K562 (cell line): ENCODE data around the gene ADAMTS14. TPM values are rescaled to one million over a fixed set of nuclear protein-coding genes. Genes with fewer than 3 reads are reported as not detected.

Experiments used
- CHAMP1 ChIP-seq: fragments of 450-650 bp; IDR thresholded peaks from 2 replicates; pipeline ENCODE4 v1.6.1; 2016; ENCODE audit warnings: mild to moderate bottlenecking
- CHD4 ChIP-seq: fragments of 200-600 bp; sonication (generic); IDR thresholded peaks from 3 replicates; pipeline ENCODE4 v1.6.1; 2012; ENCODE audit warnings: low read depth, mild to moderate bottlenecking, mixed read lengths, low read length, inconsistent platforms; ENCODE audit not compliant: insufficient read depth, insufficient replicate concordance, poor library complexity, severe bottlenecking
- CREB3L1 ChIP-seq: fragments of 450-650 bp; IDR thresholded peaks from 2 replicates; pipeline ENCODE4 v1.6.1; 2014; ENCODE audit warnings: low read depth, mild to moderate bottlenecking, moderate library complexity, borderline replicate concordance
- E2F1 ChIP-seq: sonication (generic); formaldehyde crosslinking; IDR thresholded peaks from 2 replicates; pipeline ENCODE4 v1.8.1; 2023; ENCODE audit warnings: mild to moderate bottlenecking, missing genetic modification reagents, moderate library complexity
- ELF4 ChIP-seq: fragments of 450-650 bp; formaldehyde crosslinking; IDR thresholded peaks from 2 replicates; pipeline ENCODE4 v1.4.0; 2022; ENCODE audit warnings: missing genetic modification characterization
- ETS1 ChIP-seq: conservative IDR thresholded peaks from 2 replicates; pipeline ENCODE4 v1.6.1; 2011; ENCODE audit warnings: low read depth, mild to moderate bottlenecking, low read length; ENCODE audit not compliant: control insufficient read depth
- ETV6 ChIP-seq, 3 experiments: fragments of 150-350 bp in 1 of 3; sonication (generic) in 1 of 3; formaldehyde crosslinking in 1 of 3; IDR thresholded peaks; 2 replicates each; pipeline versions ENCODE4 v1.6.1 to v1.8.0; 2014 to 2022; ENCODE audit warnings: borderline replicate concordance in 2 of 3, low read depth in 2 of 3, antibody characterized with exemption in 1 of 3, low read length in 1 of 3, mild to moderate bottlenecking in 1 of 3, missing genetic modification reagents in 1 of 3
- HDAC1 ChIP-seq, 2 experiments: fragments of 450-650 bp; IDR thresholded peaks; 2 replicates each; pipeline ENCODE4 v1.6.1; 2016 to 2017; ENCODE audit warnings: inconsistent platforms in 1 of 2, mild to moderate bottlenecking in 1 of 2, moderate library complexity in 1 of 2
- POU5F1 ChIP-seq: fragments of 150-350 bp; IDR thresholded peaks from 2 replicates; pipeline ENCODE4 v1.6.1; 2014; ENCODE audit warnings: borderline replicate concordance, low read length, low read depth, mild to moderate bottlenecking; ENCODE audit not compliant: partially characterized antibody
- RBBP5 ChIP-seq: fragments of 200-600 bp; sonication (generic); IDR thresholded peaks from 2 replicates; pipeline ENCODE4 v1.6.1; 2012; ENCODE audit warnings: borderline replicate concordance, mild to moderate bottlenecking, low read length, control low read depth, inconsistent platforms; ENCODE audit not compliant: insufficient read depth, poor library complexity, severe bottlenecking
- SOX6 ChIP-seq: fragments of 450-650 bp; IDR thresholded peaks from 2 replicates; pipeline ENCODE4 v1.6.1; 2014; ENCODE audit warnings: mild to moderate bottlenecking
- TAF7 ChIP-seq: fragments of 450-650 bp; IDR thresholded peaks from 2 replicates; pipeline ENCODE4 v1.6.1; 2016; ENCODE audit warnings: missing genetic modification characterization, missing compliant biosample characterization
- TSHZ1 ChIP-seq: fragments of 250-450 bp; sonication (Bioruptor Pico); IDR thresholded peaks from 2 replicates; pipeline ENCODE4 v1.4.0; 2020; ENCODE audit warnings: mild to moderate bottlenecking, moderate library complexity
- ZNF695 ChIP-seq: fragments of 450-650 bp; formaldehyde crosslinking; IDR thresholded peaks from 2 replicates; pipeline ENCODE4 v1.4.0; 2020; ENCODE audit warnings: mild to moderate bottlenecking, moderate library complexity
- ZNF75A ChIP-seq: fragments of 450-650 bp; formaldehyde crosslinking; IDR thresholded peaks from 2 replicates; pipeline ENCODE4 v1.4.0; 2020; ENCODE audit warnings: mild to moderate bottlenecking
- polyA plus RNA-seq, 8 experiments: library from polyadenylated mRNA; depleted of rRNA in 4 of 8; stranded (reverse) in 5 of 8; unstranded in 3 of 8; fragments of >200 nt; fragmentation: Nextera tagmentation in 2 of 8; fragmentation: Illumina TruSeq in 1 of 8; extraction: Ambion mirVana in 2 of 8; extraction: Trizol in 1 of 8; gene quantifications; 2 replicates each; pipeline versions ENCODE4 v1.2.1 to v1.2.3, GENCODE V29; 2011 to 2014; ENCODE audit warnings: inconsistent platforms in 1 of 8, missing spikeins in 1 of 8
- total RNA-seq, 7 experiments: library from RNA; depleted of rRNA in 6 of 7; stranded (reverse); fragments of >200 nt in 6 of 7; fragmentation: Illumina TruSeq in 2 of 7; extraction: Trizol in 2 of 7; gene quantifications; 2 replicates each; pipeline versions ENCODE4 v1.2.1 to v1.2.3, GENCODE V29; 2011 to 2021; ENCODE audit warnings: low replicate concordance in 1 of 7

ADAMTS14 gene
- total and polyA plus RNA-seq, 9 of the 15 experiments (the other 6 are each of a cell fraction or from before 2014, with no cell fraction given), result 0.04 to 37.4 (median 15.9) TPM

- no peak for TF ChIP-seq ETV6 (IDR thresholded peaks at IDR 0.05; ENCODE audit: borderline replicate concordance in 1 of 2, low read depth in 2 of 2, low read length in 1 of 2)
- TF ChIP-seq ETV6 (CRISPR knock-in tag; IDR thresholded peaks at IDR 0.05; ENCODE audit: borderline replicate concordance), result peak; percentile 76; the same call in 1 of the 2 replicates
- TF ChIP-seq CHD4, result peak; percentile 100
- TF ChIP-seq TSHZ1 (CRISPR knock-in tag), result 0 out of 2 replicates have a peak, but pooled peaks have one; percentile 20
- peak; percentile 30 for TF ChIP-seq POU5F1
- no peak for TF ChIP-seq ETS1
- no peak for TF ChIP-seq CREB3L1
- TF ChIP-seq CHAMP1, result no peak
- TF ChIP-seq TAF7, result peak; percentile 54; the same call in 1 of the 2 replicates
- TF ChIP-seq HDAC1 (IDR thresholded peaks at IDR 0.05), result peak; percentile 90 to 91
- TF ChIP-seq SOX6, result peak; percentile 31; the same call in 1 of the 2 replicates
- no peak for TF ChIP-seq RBBP5
- TF ChIP-seq E2F1 (CRISPR knock-in tag), result no peak
- 0 out of 2 replicates have a peak, but pooled peaks have one; percentile 50 for TF ChIP-seq ELF4 (CRISPR knock-in tag)
- no peak for TF ChIP-seq ZNF695 (CRISPR knock-in tag)
- TF ChIP-seq ZNF75A (CRISPR knock-in tag), result 0 out of 2 replicates have a peak, but pooled peaks have one; percentile 12
These were observed 614 bp upstream of the ADAMTS14 start (continued) for GRCh38 chr10:70671619-70672164.
